ENCODE results near the gene TPTE2.

DNA sequence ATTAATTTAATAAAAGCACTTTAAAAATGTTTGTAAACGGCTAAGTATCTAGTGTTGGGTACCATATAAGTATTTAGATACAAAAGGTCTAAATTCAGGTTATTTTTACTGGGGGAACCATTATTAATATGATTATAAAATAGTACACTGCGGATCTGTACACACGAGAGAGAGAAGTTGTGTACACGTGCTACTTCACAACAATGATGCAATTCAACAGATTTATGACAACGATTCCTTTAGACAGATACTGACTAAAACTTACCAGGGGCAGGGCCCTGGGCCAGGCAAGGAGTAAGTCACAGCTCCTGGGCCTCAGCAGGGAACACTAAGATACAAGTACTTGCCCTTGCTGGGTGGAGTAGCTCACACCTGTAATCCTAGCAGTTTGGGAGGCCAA lies 29.1 kb upstream of the TPTE2 start:
- TF ChIP-seq POLR2A (IDR thresholded peaks at IDR 0.05; ENCODE audit: low read depth, low read length), result no peak
- TF ChIP-seq, protein P1, sequence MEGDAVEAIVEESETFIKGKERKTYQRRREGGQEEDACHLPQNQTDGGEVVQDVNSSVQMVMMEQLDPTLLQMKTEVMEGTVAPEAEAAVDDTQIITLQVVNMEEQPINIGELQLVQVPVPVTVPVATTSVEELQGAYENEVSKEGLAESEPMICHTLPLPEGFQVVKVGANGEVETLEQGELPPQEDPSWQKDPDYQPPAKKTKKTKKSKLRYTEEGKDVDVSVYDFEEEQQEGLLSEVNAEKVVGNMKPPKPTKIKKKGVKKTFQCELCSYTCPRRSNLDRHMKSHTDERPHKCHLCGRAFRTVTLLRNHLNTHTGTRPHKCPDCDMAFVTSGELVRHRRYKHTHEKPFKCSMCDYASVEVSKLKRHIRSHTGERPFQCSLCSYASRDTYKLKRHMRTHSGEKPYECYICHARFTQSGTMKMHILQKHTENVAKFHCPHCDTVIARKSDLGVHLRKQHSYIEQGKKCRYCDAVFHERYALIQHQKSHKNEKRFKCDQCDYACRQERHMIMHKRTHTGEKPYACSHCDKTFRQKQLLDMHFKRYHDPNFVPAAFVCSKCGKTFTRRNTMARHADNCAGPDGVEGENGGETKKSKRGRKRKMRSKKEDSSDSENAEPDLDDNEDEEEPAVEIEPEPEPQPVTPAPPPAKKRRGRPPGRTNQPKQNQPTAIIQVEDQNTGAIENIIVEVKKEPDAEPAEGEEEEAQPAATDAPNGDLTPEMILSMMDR (conservative IDR thresholded peaks at IDR 0.05; ENCODE audit: low read depth, low read length), result no peak
- no peak for TF ChIP-seq RFX5 (IDR thresholded peaks at IDR 0.05; ENCODE audit: low read depth, low read length)
- no peak for TF ChIP-seq RAD21 (IDR thresholded peaks at IDR 0.05; ENCODE audit: low read length)
- no peak for TF ChIP-seq BHLHE40 (IDR thresholded peaks at IDR 0.05; ENCODE audit: low read depth, low read length)
- TF ChIP-seq, protein P2, sequence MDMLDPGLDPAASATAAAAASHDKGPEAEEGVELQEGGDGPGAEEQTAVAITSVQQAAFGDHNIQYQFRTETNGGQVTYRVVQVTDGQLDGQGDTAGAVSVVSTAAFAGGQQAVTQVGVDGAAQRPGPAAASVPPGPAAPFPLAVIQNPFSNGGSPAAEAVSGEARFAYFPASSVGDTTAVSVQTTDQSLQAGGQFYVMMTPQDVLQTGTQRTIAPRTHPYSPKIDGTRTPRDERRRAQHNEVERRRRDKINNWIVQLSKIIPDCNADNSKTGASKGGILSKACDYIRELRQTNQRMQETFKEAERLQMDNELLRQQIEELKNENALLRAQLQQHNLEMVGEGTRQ (IDR thresholded peaks at IDR 0.05; ENCODE audit: low read depth, low read length), result no peak
- no peak for TF ChIP-seq FOS (IDR thresholded peaks at IDR 0.05; ENCODE audit: low read depth, low read length)
- TF ChIP-seq MAZ (IDR thresholded peaks at IDR 0.05; ENCODE audit: borderline replicate concordance, low read depth, low read length), result no peak
- TF ChIP-seq, protein P3, sequence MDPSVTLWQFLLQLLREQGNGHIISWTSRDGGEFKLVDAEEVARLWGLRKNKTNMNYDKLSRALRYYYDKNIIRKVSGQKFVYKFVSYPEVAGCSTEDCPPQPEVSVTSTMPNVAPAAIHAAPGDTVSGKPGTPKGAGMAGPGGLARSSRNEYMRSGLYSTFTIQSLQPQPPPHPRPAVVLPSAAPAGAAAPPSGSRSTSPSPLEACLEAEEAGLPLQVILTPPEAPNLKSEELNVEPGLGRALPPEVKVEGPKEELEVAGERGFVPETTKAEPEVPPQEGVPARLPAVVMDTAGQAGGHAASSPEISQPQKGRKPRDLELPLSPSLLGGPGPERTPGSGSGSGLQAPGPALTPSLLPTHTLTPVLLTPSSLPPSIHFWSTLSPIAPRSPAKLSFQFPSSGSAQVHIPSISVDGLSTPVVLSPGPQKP (IDR thresholded peaks at IDR 0.05; ENCODE audit: borderline replicate concordance, low read depth, low read length), result no peak
- no peak for TF ChIP-seq MXI1 (IDR thresholded peaks at IDR 0.05; ENCODE audit: borderline replicate concordance, low read depth, low read length)
- no peak for TF ChIP-seq SMC3 (IDR thresholded peaks at IDR 0.05; ENCODE audit: low read depth, low read length)
- no peak for TF ChIP-seq NFE2L2 (IDR thresholded peaks at IDR 0.05; ENCODE audit: low read depth, low read length)

Measured in IMR-90 (cell line).